ENCODE results near the gene FBXW11. TPM values are rescaled to one million over a fixed set of nuclear protein-coding genes. Genes with fewer than 3 reads are reported as not detected.
"Not testable (repeated sequence)": the region's sequence is repeated elsewhere in the genome, so short reads cannot be mapped to it uniquely, and the experiment has no call there.

The FBXW11 gene
- total RNA-seq, 2 donors from 2014 or later: 50.3 to 55.4 TPM

DNA sequence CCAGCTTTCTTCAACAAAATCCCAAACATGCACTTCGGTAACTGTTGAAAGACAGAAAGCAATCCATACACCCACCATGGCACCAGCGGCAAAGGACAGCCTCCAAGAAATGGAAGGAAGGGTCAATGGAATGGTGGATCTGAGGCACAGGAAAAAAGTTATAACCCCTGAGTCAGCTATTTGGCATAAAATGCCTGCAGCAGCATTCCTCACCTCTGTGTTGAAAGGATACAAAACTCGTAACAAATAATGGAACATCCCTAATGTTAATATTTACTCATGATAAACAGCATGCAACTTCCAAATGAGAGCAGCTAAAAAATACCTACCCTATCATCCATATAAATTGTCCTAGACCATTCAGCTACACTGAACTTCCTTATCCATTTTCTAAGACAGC is 9.4 kb downstream of the FBXW11 start:
- DNase-seq (no peak), ATAC-seq (peak in 1 of 2 donors; percentile 54)
- intact Hi-C loops (cut with DNase I): no loop called here

GRCh38 chr5:171992813-171993212 is 13.6 kb downstream of the FBXW11 start:
- ATAC-seq: no peak

DNA sequence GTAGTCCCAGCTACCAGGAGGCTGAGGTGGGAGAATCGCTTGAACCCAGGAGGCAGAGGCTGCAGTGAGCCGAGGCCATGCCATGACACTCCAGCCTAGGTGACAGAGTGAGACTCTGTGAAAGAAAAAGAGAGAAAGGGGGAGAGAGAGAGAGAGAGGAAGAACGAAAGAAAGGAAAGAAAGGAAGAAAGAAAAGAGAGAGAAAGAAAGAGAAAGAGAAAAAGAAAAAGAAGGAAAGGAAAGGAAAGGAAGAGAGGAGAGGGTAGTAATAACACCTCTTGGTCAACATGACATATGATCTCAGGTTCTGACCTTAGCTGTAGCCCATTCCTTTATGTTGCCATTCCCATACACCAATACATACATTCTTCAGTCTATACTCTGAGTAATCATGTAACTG is 14.1 kb downstream of the FBXW11 start:
- intact Hi-C loops (cut with DNase I): no loop called here
- no peak for ATAC-seq
- DNase-seq: no peak

More at GRCh38 chr5:171992813-171993212, 13.6 kb downstream of the FBXW11 start:
- DNase-seq: no peak
- intact Hi-C loops (cut with DNase I): no loop called here

- intact Hi-C loops (cut with DNase I): no loop called here
- ATAC-seq: no peak
- no peak for DNase-seq
Observed at GRCh38 chr5:171990713-171991015, 15.8 kb downstream of the FBXW11 start.

GRCh38 chr5:171989946-171990712 is 16.3 kb downstream of the FBXW11 start:
- DNase-seq: no peak
- intact Hi-C loops (cut with DNase I): no loop called here
- no peak for ATAC-seq

DNA sequence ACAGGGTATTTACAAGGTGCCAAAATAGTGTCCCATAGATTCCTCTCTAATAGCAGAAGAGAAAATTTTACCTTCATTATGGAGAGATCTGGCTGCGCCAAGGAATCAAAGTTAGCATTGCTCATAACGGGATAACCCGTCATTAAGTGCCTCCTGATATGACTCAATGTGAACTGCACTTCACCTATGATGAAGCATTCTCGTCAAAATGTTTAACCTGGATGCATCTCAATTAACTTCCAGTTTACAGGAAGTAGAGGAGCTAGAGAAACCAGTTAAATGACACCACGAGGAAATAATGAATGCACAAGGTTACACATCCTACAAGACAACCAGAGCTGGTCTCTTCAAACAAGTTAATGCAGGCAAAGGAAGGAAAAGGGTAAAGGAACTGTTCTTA is 17.2 kb downstream of the FBXW11 start:
- DNase-seq (no peak), ATAC-seq (peak in 1 of 2 donors; percentile 48)
- intact Hi-C loops (cut with DNase I): no loop called here

DNA sequence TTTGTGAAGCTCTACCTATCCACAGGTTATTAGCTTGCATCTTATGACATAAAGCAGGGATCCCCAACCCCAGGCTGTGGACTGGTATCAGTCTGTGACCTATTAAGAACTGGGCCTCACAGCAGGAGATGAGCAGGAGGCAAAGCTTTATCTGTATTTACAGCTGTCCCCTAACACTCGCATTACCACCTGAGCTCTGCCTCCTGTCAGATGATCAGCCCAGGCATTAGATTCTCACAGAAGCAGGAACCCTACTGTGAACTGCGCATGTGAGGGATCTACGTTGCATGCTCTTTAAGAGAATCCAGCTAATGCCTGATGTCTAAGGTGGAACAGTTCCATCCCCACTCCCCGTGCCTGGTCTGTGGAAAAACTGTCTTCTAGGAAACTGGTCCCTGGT is 19.7 kb downstream of the FBXW11 start:
- intact Hi-C loops (cut with DNase I): no loop called here
- DNase-seq (no peak), ATAC-seq (no peak)

DNA sequence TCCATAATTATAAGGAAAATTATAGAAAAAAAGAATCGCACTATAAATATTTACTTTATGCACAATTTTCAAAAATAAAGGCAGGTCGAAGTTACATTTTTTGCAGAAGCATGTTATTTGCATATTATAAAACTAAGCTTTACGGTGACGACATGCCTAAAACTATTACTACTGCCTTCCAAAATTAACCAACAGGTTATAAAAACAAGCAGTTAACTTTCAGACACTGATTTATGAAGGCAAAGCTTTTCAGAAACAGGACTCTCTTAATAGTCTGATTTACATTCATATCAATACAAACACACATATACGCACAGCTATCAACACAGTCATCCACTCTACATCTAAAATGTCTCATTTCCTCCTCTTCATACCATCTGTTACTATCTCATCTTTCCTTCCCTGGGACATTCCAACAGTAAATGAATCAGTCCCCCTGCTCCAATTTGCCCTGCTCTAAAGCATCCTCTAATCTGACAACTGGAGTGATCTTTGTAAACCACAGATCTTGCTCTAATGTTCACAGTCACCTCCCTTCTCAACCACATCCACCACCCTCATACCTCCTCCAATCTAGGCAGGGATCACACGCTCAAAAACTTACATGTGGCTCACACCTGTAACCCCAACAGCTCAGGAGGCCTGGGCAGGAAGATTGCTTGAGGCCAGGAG is 21.6 kb downstream of the FBXW11 start:
- ATAC-seq (peak in 1 of 2 donors; percentile 59), DNase-seq (no peak)
- intact Hi-C loops (cut with DNase I): no loop called here

- DNase-seq (no peak), ATAC-seq (no peak)
- intact Hi-C loops (cut with DNase I): no loop called here
Observed at GRCh38 chr5:171981847-171982246, 24.6 kb downstream of the FBXW11 start.

DNA sequence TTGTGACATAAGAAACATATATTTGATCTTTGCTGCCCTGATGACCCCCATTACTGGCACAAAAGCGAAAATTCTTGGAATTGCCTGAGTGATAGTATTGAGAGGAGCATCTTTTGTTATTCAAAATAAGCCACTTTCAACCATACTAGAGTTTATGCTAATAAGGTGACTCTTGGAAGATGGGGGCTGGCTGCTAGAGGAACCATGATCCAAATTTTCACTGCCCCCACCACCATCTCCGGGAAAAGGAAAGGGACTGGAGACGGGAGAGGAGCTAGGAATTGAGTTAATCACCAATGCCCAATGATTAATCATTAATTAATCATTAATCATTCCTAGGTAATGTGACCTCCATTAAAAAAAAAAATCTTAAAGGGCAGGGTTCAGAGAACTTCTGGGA is 25.6 kb downstream of the FBXW11 start:
- ATAC-seq (no peak), DNase-seq (no peak)
- intact Hi-C loops (cut with DNase I): no loop called here

- ATAC-seq (no peak), DNase-seq (no peak)
- intact Hi-C loops (cut with DNase I): no loop called here
Observed at GRCh38 chr5:171979606-171980005, 26.8 kb downstream of the FBXW11 start.

DNA sequence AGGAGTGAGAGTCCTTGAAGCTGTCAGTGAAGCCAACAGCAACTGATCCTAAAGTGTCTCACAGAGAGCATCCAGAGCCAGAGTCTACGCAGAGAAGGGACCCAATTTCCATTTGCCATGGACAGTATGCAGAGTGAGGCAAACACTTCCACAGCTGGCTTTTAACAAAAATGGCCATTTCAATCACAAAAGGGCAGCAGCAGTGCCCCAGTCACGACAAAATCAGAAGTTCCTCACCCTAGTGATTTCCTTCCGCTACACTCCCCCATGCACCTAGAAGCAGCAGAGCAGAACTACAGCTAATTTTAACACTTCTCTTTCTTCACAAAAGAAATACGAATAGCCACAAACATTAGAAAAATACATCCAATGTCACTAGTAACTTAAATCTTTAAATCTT is 27.9 kb downstream of the FBXW11 start:
- DNase-seq (no peak), ATAC-seq (no peak)
- intact Hi-C loops (cut with DNase I): no loop called here

- intact Hi-C loops (cut with DNase I): no loop called here
- ATAC-seq: no peak
Observed at GRCh38 chr5:171978016-171978415, 28.4 kb downstream of the FBXW11 start.

DNA sequence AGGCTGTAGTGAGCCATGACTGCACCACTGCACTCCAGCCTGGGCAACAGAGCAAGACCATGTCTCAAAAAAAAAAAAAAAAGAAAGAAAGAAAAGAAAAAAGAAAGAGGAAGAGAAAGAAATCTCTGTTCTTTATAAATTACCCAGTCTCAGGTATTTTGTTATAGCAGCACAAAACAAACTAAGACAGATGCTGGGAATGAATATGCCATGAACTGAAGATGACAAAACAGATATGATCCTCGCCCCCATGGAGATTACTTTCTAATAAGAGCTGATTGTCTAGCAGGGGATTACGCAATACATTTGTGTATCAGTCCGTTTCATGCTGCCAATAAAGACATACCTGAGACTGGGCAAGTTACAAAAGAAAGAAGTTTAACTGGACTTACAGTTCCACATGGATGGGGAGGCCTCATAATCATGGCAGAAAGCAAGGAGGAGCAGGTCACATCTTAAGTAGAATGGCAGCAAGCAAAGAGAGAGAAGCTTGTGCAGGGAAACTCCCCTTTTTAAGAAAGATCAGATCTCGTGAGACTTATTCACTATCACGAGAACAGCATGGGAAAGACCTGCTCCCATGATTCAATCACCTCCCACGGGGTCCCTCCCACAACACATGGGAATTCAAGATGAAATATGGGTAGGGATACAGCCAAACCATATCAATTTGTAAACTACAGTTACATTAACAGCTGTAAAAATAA is 29.0 kb downstream of the FBXW11 start:
- intact Hi-C loops (cut with DNase I); ATAC-seq; DNase-seq: not testable (repeated sequence)

More at GRCh38 chr5:171978016-171978415, 28.4 kb downstream of the FBXW11 start:
- DNase-seq: no peak

GRCh38 chr5:171975877-171976667 is 30.4 kb downstream of the FBXW11 start:
- DNase-seq (no peak), ATAC-seq (peak in 1 of 2 donors; percentile 43)
- intact Hi-C loops (cut with DNase I): no loop called here

GRCh38 chr5:171975262-171975876 is 31.1 kb downstream of the FBXW11 start:
- DNase-seq (no peak), ATAC-seq (peak in 1 of 2 donors; percentile 63)
- intact Hi-C loops (cut with DNase I): no loop called here

GRCh38 chr5:171970826-171971225 is 35.6 kb downstream of the FBXW11 start:
- intact Hi-C loops (cut with DNase I): no loop called here
- ATAC-seq: no peak

GRCh38 chr5:171969288-171969880 is 37.1 kb downstream of the FBXW11 start:
- no peak for DNase-seq
- no peak for ATAC-seq
- intact Hi-C loops (cut with DNase I): no loop called here

More at GRCh38 chr5:171970826-171971225, 35.6 kb downstream of the FBXW11 start:
- DNase-seq: no peak

DNA sequence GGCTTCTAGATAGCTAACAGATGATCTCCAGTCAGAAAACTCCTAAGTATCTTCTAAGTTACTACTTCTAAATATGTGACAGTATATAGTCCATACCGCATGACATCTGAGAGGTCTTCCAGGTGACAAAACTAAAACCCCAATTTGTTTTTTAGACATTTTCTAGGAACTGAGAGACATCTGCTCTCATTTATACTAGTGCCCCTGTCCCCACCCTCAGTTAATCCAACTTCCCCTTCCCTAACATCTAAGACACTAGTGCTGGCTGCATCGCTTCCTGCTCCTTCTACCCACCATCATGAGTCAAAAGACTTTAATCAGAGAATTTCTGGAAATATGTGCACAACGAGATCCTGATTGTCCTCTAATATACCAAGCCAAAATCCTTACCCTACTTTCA is 37.9 kb downstream of the FBXW11 start:
- DNase-seq (no peak), ATAC-seq (no peak)
- intact Hi-C loops (cut with DNase I): no loop called here
